Superior temporal gyrus (tissue), 1 donor: ENCODE results near the gene SLC2A5.

ENCODE experiments used
- DNase-seq: peaks from one replicate; pipeline ENCODE4 v3.0.0-alpha.2; 2016; ENCODE audit errors: extremely low spot score

Gene SLC2A5

DNA sequence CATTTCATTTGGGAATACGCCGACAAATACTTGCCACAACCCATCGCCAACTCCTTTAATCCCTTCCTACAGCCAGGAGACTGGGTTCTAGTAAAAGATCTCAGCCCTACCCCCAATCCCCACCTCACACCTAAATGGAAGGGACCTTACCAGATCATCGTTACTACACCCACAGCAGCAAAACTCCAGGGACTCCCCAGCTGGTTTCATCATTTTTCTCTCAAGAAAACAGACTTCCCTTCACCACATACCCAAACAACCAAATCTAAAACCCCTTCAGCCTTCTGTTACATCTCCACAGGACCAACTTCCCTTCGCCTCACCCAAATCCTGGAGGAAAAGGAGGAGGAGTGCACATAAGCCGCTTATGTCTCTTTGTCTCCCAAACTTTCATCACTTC lies 23.7 kb upstream of the SLC2A5 start:
- DNase-seq, result no peak

GRCh38 chr1:9088807-9089206 lies 19.4 kb upstream of the SLC2A5 start:
- DNase-seq, result no peak

DNA sequence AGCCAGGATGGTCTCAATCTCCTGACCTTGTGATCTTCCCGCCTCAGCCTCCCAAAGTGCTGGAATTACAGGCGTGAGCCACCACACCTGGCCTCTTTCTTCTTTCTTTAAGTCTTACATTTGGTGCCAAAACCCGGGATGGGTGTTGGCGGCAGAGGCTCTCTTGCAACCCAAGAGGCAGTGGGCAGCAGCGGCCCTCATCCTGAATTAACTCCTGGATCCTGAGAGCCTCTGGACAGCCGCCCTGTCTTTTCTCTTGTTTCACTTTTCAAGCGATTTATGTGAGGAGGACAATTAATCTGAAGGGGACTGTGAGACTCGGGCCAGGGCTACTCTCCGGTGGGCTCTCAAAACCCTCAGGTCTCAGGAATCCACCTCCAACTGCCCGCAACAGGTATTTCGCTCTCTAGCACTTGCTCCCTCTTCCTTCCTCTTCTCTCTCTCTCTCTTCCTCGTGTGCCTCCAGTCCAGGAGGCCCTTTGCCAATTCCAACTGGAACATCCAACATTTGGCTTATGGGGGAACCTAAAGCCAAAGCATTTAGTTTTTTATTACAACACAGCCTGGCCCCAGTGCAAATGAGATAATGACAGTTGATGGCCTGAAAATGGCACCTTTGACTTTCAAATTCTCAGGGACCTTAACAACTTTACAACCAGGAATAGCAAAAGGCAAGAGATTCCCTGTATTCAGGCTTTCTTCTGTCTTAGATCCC lies 18.1 kb upstream of the SLC2A5 start:
- DNase-seq, result no peak

DNA sequence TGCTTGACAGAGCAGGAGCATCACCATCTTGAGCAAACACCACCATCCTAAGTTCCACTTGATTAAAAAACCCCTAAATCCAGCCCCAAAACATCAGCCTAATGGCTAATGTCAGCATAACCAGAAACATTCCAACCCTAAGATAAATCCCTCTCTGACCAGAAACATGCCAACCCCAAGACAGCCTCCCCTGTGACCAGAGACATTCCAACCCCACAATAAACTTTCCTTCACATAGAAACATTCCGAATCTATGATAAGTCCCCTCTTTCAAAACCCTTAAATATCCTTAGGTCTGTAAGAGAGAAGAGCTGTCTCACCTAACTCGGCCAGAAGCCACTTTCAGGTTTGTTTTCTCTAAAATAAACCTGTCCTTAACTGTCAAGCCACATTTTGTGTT lies 17.4 kb upstream of the SLC2A5 start:
- no peak for DNase-seq

DNA sequence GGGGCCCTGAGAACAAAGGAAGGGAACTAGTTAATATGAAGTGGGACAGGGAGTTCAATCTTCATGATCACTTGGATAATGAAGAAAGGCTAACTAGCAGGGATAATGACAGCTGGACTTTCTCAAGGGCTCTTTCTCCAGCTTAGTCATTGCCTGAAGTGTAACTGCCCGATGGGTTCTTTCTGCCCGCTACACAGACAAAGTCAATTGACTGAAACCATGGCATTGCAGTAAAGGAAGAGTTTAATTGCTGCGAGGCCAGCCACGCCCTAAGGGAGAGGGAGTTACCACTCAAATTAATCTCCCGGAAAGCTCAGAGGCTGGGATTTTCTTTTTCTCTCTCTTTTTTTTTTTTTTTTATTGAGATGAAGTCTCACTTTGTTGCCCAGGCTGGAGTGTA lies 16.6 kb upstream of the SLC2A5 start:
- no peak for DNase-seq

DNA sequence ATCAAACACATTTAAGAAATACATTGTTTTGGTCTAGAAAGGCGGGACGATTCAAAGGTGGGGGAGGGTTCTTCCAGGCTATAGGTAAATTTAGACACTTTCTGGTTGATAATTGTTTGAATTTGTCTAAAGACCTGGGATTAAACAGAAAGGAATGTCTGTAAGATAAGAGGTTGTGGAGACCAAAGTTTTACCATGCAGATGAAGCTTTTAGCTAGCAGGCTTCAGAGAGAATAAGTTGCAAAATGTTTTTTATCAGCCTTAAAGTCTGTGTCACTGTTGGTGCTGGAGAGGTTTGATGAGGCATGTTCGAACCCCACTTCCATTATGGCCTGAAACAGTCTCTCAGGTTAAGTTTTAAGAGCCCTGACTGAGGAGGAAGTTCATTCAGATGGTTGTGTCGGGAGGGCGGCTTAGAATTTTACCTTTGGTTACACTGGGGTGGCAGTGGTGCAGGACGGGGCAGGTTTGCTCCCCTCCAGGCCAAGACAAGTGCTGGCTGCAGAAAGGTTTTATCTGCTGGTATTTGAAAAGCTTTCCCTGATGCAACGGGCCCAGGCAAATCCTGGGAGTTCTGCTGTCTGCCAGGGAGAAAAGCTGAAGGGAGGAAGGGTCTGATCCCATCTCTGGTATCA lies 16.0 kb upstream of the SLC2A5 start:
- no peak for DNase-seq

DNA sequence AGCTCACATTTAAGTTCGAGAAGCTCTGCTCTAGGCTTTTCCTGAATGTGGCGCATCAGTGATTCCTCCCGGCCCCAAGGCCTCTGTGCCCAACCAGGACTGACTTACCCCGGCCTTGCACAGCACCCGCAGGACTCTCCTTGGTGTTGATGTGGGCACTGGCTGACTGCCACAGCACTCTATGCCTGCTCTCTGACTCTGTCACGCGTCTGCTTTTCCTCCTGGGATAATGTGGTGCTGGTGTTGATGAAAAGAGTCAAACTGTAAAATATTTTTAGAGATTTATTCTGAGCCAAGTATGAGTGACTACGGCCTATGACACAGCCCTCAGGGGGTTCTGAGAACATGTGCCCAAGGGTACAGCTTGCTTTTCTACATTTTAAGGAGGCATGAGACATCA lies 15.5 kb upstream of the SLC2A5 start:
- no peak for DNase-seq

- DNase-seq, result no peak
Observed at GRCh38 chr1:9081473-9081872, 12.0 kb upstream of the SLC2A5 start.

GRCh38 chr1:9080705-9081291 lies 11.4 kb upstream of the SLC2A5 start:
- DNase-seq, result no peak

DNA sequence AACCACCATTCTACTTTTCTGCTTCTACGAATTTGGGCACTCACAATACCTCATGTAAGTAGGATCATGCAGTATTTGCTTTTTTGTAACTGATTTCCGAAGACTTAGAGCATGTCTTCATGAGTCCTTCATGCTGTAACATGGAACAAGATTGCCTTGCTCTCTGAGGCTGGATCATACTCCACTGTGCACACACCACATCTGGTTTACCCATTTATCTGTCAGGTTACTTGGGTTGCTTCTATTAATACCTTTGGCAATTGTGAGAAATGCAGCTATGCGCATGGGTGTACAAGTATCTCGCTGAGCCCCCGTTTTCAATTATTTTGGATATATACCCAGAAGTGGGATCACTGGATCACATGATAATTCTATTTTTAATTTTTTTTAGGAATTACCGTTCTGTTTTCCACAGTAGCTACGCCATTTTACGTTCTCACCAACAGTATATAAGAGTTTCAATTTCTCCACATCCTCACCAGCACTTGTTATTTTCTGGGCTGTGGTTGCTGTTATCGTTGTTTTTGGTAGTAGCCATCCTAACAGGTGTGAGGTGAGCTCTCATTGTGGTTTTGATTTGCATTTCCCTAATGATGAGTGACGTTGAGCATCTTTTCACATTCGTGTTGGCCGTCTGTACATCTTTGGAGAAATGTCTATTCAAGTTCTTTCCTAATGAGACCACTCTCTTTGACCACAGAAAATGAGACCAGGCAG lies 10.7 kb upstream of the SLC2A5 start:
- DNase-seq, result no peak

GRCh38 chr1:9078752-9079500 lies 9.5 kb upstream of the SLC2A5 start:
- no peak for DNase-seq

DNA sequence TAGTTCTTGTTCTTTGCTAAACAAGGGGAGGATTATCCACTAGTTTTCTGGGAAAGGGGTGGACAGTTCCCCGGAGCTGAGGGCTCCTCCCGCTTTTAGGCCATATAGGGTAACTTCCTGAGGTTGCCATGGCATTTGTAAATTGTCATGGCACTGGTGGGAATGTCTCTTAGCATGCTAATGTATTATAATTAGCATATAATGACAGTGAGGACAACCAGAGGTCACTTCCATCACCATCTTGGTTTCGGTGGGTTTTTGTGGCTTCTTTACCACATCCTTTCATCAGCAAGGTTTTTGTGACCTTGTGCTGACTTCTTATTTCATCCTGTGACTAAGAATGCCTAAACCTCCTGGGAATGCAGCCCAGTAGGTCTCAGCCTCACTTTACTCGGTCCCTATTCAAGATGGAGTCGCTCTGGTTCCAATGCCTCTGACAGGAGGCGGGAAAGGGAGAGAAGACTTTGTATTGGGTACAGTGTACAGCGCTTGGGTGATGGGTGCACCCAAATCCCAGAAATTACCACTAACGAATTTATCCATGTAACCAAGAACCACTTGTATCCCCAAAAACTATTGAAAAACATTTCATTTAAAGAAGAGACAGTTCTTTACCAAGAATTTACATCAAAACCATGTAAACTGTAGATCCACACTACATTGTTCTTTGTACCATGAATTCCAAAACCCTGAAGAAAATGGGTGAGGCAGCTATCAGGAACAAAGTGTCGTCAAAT lies 8.7 kb upstream of the SLC2A5 start:
- DNase-seq, result no peak

- DNase-seq, result no peak
Observed at GRCh38 chr1:9075022-9075421, 5.6 kb upstream of the SLC2A5 start.

GRCh38 chr1:9073143-9073542 lies 3.7 kb upstream of the SLC2A5 start:
- no peak for DNase-seq

GRCh38 chr1:9071554-9072235 lies 2.3 kb upstream of the SLC2A5 start:
- no peak for DNase-seq

DNA sequence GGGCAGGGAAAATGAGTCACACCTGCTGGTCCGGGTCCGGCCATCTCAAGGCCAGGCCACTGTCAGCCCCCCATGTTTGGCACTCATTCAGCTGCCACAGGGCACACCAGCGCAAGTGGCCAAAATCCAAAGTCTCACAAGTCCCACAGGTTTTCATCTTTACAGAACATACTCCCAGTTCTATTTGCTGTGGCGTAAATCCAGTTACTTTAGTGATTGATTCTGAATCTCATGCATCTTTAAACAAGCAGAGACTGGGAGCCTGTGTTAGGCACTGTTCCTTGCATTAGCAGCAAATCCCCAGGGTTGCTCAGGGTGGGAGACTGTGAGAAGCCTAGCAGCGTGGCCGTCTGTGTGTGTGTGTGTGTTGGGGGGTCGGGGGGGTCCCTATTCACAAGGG lies 1.1 kb upstream of the SLC2A5 start:
- no peak for DNase-seq

- DNase-seq, result no peak
Observed at GRCh38 chr1:9068981-9069325, 482 bp downstream of the SLC2A5 start.

DNA sequence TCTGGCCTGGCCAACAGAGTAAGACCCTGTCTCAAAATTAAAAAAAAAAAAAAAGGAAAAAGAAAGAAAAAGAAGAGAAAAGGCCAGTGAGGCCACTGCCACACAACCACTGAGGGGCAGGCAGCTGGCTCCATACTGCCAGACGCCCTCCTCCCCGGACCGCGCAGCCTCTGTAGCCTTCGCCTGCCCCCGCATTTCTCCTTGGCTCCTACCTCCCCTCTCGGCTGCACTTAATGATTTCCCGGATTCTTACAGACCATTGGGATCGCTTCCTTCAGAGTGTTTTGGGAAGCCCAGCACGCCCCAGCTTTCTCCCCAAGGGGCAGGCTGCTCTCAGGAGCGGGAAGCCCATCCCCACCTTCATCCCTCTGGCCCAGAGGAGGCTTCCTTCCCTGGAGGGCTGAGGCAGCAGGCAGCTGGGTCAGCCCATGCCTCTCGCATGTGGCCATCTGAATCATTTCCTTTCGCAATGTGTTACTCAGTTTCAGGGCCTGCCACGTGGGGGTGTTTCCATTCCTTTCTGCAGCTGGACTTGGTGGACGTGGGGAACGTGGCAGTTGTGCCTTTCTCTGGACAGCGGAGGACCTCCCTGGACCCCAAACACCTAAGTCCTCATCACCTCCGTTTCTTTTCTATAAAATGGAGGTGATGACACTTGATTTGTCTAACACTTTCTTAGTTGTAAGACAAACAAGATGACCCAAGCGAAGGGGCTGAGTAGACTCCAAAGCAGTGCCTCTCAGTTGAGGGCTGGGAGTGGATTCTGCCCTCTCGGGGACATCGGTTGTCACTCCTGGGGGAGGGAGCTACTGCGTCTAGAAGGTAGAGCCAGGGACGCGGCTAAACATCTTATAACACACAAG lies 2.3 kb downstream of the SLC2A5 start:
- DNase-seq, result no peak

GRCh38 chr1:9065213-9065751 lies 4.2 kb downstream of the SLC2A5 start:
- DNase-seq, result no peak

GRCh38 chr1:9062846-9063245 lies 6.6 kb downstream of the SLC2A5 start:
- DNase-seq, result no peak
